Right kidney (tissue), 1 donor: ENCODE measurements around the gene RAPH1.
"Not testable (repeated sequence)": the region's sequence is repeated elsewhere in the genome, so short reads cannot be mapped to it uniquely, and the experiment has no call there.

Experiments used
- DNase-seq: peaks from one replicate; pipeline ENCODE4 v3.0.0-alpha.2; 2016

The RAPH1 gene

GRCh38 chr2:203432811-203433210, 102.3 kb downstream of the RAPH1 start:
- no peak for DNase-seq

GRCh38 chr2:203431391-203432185, 103.5 kb downstream of the RAPH1 start:
- no peak for DNase-seq

GRCh38 chr2:203429643-203430042, 105.5 kb downstream of the RAPH1 start:
- DNase-seq = not testable (repeated sequence)

- DNase-seq = no peak
Observed at GRCh38 chr2:203427061-203427460, 108.0 kb downstream of the RAPH1 start.

GRCh38 chr2:203418271-203418670, 116.8 kb downstream of the RAPH1 start:
- no peak for DNase-seq

- DNase-seq = no peak
Observed at GRCh38 chr2:203413796-203414195, 121.3 kb downstream of the RAPH1 start.

- no peak for DNase-seq
Observed at GRCh38 chr2:203412546-203413331, 122.4 kb downstream of the RAPH1 start.

GRCh38 chr2:203407496-203407895, 127.6 kb downstream of the RAPH1 start:
- no peak for DNase-seq

- DNase-seq = no peak
Observed at GRCh38 chr2:203404996-203405395, 130.1 kb downstream of the RAPH1 start.

GRCh38 chr2:203400805-203401585, 134.1 kb downstream of the RAPH1 start:
- no peak for DNase-seq

- no peak for DNase-seq
Observed at GRCh38 chr2:203399031-203399430, 136.1 kb downstream of the RAPH1 start.

- no peak for DNase-seq
Observed at GRCh38 chr2:203396667-203397066, 138.4 kb downstream of the RAPH1 start.

- no peak for DNase-seq
Observed at GRCh38 chr2:203395858-203396257, 139.2 kb downstream of the RAPH1 start.

GRCh38 chr2:203394519-203395227, 140.4 kb downstream of the RAPH1 start:
- no peak for DNase-seq

GRCh38 chr2:203388153-203388552, 146.9 kb downstream of the RAPH1 start:
- DNase-seq = not testable (repeated sequence)

- no peak for DNase-seq
Observed at GRCh38 chr2:203383038-203383437, 152.1 kb downstream of the RAPH1 start.

GRCh38 chr2:203379156-203379555, 155.9 kb downstream of the RAPH1 start:
- DNase-seq = no peak

- no peak for DNase-seq
Observed at GRCh38 chr2:203376173-203376572, 158.9 kb downstream of the RAPH1 start.

- DNase-seq = not testable (repeated sequence)
Observed at GRCh38 chr2:203372706-203373105, 162.4 kb downstream of the RAPH1 start.

- no peak for DNase-seq
Observed at GRCh38 chr2:203366639-203367466, 168.2 kb downstream of the RAPH1 start.

- no peak for DNase-seq
Observed at GRCh38 chr2:203361922-203362321, 173.2 kb downstream of the RAPH1 start.
